DND-41 (cell line): Measurements from ENCODE around the gene FOLR3.

ENCODE experiments used
- CTCF ChIP-seq: IDR thresholded peaks from 2 replicates; pipeline ENCODE4 v1.5.1; 2012; ENCODE audit warnings: borderline replicate concordance, low read length, moderate library complexity, mild to moderate bottlenecking; ENCODE audit not compliant: poor library complexity, severe bottlenecking; ENCODE audit errors: extremely low read depth
- EZH2 ChIP-seq: IDR thresholded peaks from 3 replicates; pipeline ENCODE4 v1.6.1; 2012; ENCODE audit warnings: borderline replicate concordance, low read depth, mild to moderate bottlenecking, moderate library complexity, low read length, inconsistent platforms; ENCODE audit not compliant: severe bottlenecking

- TF ChIP-seq CTCF: no peak
- TF ChIP-seq EZH2: no peak
Measured at GRCh38 chr11:72188267-72188666, 52.7 kb downstream of the FOLR3 start.
